HEK293 (cell line): ENCODE measurements around the gene CDH6.

ENCODE experiments used
- CTCF ChIA-PET: fragments of 350-600 bp; formaldehyde crosslinking; extraction: SDS; loops from one replicate; lab custom pipeline; 2021; ENCODE audit warnings: antibody characterized with exemption; lab: Yijun Ruan, JAX
- POLR2A ChIA-PET: fragments of 300-600 bp; formaldehyde crosslinking; extraction: SDS; loops from one replicate; lab custom pipeline; 2020; ENCODE audit warnings: antibody characterized with exemption, inconsistent platforms; lab: Yijun Ruan, JAX
- H3K27ac ChIP-seq: fragments of 200-500 bp; sonication (Bioruptor generic); 2 replicates; pipeline ENCODE4 v1.5.1; 2014; ENCODE audit warnings: low read depth, low read length, control low read depth, inconsistent platforms; ENCODE audit errors: extremely low read depth
- H3K36me3 ChIP-seq, 2 experiments: fragments of 200-500 bp in 1 of 2; sonication (Bioruptor generic) in 1 of 2; 1 replicate in 1 of 2; 2 replicates in 1 of 2; pipeline ENCODE4 v1.5.1; 2014 to 2017; ENCODE audit warnings: inconsistent platforms in 2 of 2, low read length in 2 of 2; ENCODE audit not compliant: control insufficient read depth in 2 of 2, insufficient read depth in 1 of 2
- H3K4me1 ChIP-seq: fragments of 200-500 bp; sonication (Bioruptor generic); 2 replicates; pipeline ENCODE4 v1.5.1; 2014; ENCODE audit warnings: mild to moderate bottlenecking, low read length, inconsistent platforms; ENCODE audit not compliant: control insufficient read depth, insufficient read depth
- H3K4me3 ChIP-seq: 2 replicates; pipeline ENCODE4 v1.5.1; 2011; ENCODE audit warnings: low read depth, mild to moderate bottlenecking, control low read depth, low read length, moderate library complexity
- H3K9me3 ChIP-seq: fragments of 200-500 bp; sonication (Bioruptor generic); 2 replicates; pipeline ENCODE4 v1.5.1; 2014; ENCODE audit warnings: low read depth, low read length, inconsistent platforms; ENCODE audit not compliant: control insufficient read depth, insufficient read depth
- GLI4 ChIP-seq: fragments of 450-650 bp; formaldehyde crosslinking; IDR thresholded peaks from 2 replicates; pipeline ENCODE4 v1.5.1; 2016; ENCODE audit warnings: missing biosample characterization, missing genetic modification characterization
- MEIS1 ChIP-seq: sonication (generic); formaldehyde crosslinking; IDR thresholded peaks from 2 replicates; pipeline ENCODE4 v1.8.1; 2022; ENCODE audit warnings: missing genetic modification reagents, mild to moderate bottlenecking, borderline replicate concordance
- WT1 ChIP-seq: fragments of 450-650 bp; formaldehyde crosslinking; IDR thresholded peaks from 2 replicates; pipeline ENCODE4 v1.5.1; 2016; ENCODE audit warnings: missing biosample characterization, missing genetic modification characterization
- ZBTB7A ChIP-seq: fragments of 450-650 bp; formaldehyde crosslinking; IDR thresholded peaks from 2 replicates; pipeline ENCODE4 v1.5.1; 2016; ENCODE audit warnings: low read depth, missing biosample characterization, missing genetic modification characterization
- ZFP41 ChIP-seq: fragments of 450-650 bp; formaldehyde crosslinking; IDR thresholded peaks from 2 replicates; pipeline ENCODE4 v1.5.1; 2016; ENCODE audit warnings: missing biosample characterization, missing genetic modification characterization, borderline replicate concordance
- ZNF138 ChIP-seq: fragments of 450-650 bp; formaldehyde crosslinking; IDR thresholded peaks from 2 replicates; pipeline ENCODE4 v1.5.1; 2016; ENCODE audit warnings: missing biosample characterization, missing genetic modification characterization, borderline replicate concordance
- ZNF155 ChIP-seq: fragments of 450-650 bp; formaldehyde crosslinking; IDR thresholded peaks from 2 replicates; pipeline ENCODE4 v1.5.1; 2016; ENCODE audit warnings: missing biosample characterization, missing genetic modification characterization
- ZNF16 ChIP-seq: fragments of 450-650 bp; formaldehyde crosslinking; IDR thresholded peaks from 2 replicates; pipeline ENCODE4 v1.5.1; 2016; ENCODE audit warnings: low read depth, missing biosample characterization, missing genetic modification characterization
- ZNF175 ChIP-seq: fragments of 450-650 bp; formaldehyde crosslinking; IDR thresholded peaks from 2 replicates; pipeline ENCODE4 v1.5.1; 2016; ENCODE audit warnings: missing biosample characterization, missing genetic modification characterization
- ZNF184 ChIP-seq: fragments of 450-650 bp; IDR thresholded peaks from 2 replicates; pipeline ENCODE4 v1.5.1; 2018; ENCODE audit warnings: missing biosample characterization, mild to moderate bottlenecking, missing genetic modification characterization
- ZNF221 ChIP-seq: fragments of 450-650 bp; formaldehyde crosslinking; IDR thresholded peaks from 2 replicates; pipeline ENCODE4 v1.5.1; 2017; ENCODE audit warnings: missing biosample characterization, missing genetic modification characterization, borderline replicate concordance
- ZNF24 ChIP-seq: fragments of 450-650 bp; formaldehyde crosslinking; IDR thresholded peaks from 2 replicates; pipeline ENCODE4 v1.5.1; 2016; ENCODE audit warnings: missing biosample characterization, missing genetic modification characterization
- ZNF426 ChIP-seq: fragments of 450-650 bp; formaldehyde crosslinking; IDR thresholded peaks from 2 replicates; pipeline ENCODE4 v1.5.1; 2017; ENCODE audit warnings: missing biosample characterization, missing genetic modification characterization, mild to moderate bottlenecking, inconsistent platforms, moderate library complexity
- ZNF521 ChIP-seq: fragments of 450-650 bp; formaldehyde crosslinking; IDR thresholded peaks from 2 replicates; pipeline ENCODE4 v1.5.1; 2017; ENCODE audit warnings: missing biosample characterization, mild to moderate bottlenecking, missing genetic modification characterization
- ZNF529 ChIP-seq: fragments of 450-650 bp; formaldehyde crosslinking; IDR thresholded peaks from 2 replicates; pipeline ENCODE4 v1.5.1; 2017; ENCODE audit warnings: missing genetic modification characterization, missing biosample characterization; ENCODE audit not compliant: insufficient replicate concordance
- ZNF544 ChIP-seq: fragments of 450-650 bp; formaldehyde crosslinking; IDR thresholded peaks from 2 replicates; pipeline ENCODE4 v1.5.0; 2017; ENCODE audit warnings: missing biosample characterization, missing genetic modification characterization
- ZNF558 ChIP-seq: fragments of 450-650 bp; formaldehyde crosslinking; IDR thresholded peaks from 2 replicates; pipeline ENCODE4 v1.5.1; 2016; ENCODE audit warnings: missing biosample characterization, missing genetic modification characterization
- ZNF596 ChIP-seq: fragments of 450-650 bp; IDR thresholded peaks from 2 replicates; pipeline ENCODE4 v1.5.0; 2018; ENCODE audit warnings: missing biosample characterization, mild to moderate bottlenecking, missing genetic modification characterization, moderate library complexity
- ZNF677 ChIP-seq: fragments of 450-650 bp; IDR thresholded peaks from 2 replicates; pipeline ENCODE4 v1.5.0; 2018; ENCODE audit warnings: missing biosample characterization, mild to moderate bottlenecking, missing genetic modification characterization, moderate library complexity
- ZNF768 ChIP-seq: fragments of 450-650 bp; formaldehyde crosslinking; IDR thresholded peaks from 2 replicates; pipeline ENCODE4 v1.5.1; 2018; ENCODE audit warnings: missing biosample characterization, mild to moderate bottlenecking, missing genetic modification characterization
- ZSCAN30 ChIP-seq: fragments of 450-650 bp; IDR thresholded peaks from 2 replicates; pipeline ENCODE4 v1.5.1; 2018; ENCODE audit warnings: missing biosample characterization, mild to moderate bottlenecking, missing genetic modification characterization, moderate library complexity
- ZXDB ChIP-seq: fragments of 450-650 bp; formaldehyde crosslinking; IDR thresholded peaks from 2 replicates; pipeline ENCODE4 v1.5.1; 2016; ENCODE audit warnings: missing biosample characterization, missing genetic modification characterization
- TF ChIP-seq, protein P1 (sequence below): fragments of 450-650 bp; formaldehyde crosslinking; optimal IDR thresholded peaks from 2 replicates; pipeline ENCODE3; 2016; ENCODE audit warnings: missing biosample characterization, mild to moderate bottlenecking, missing genetic modification characterization
- TF ChIP-seq, protein P2 (sequence below): fragments of 450-650 bp; formaldehyde crosslinking; IDR thresholded peaks from 2 replicates; pipeline ENCODE4 v1.5.1; 2016; ENCODE audit warnings: missing biosample characterization, missing genetic modification characterization
- TF ChIP-seq, protein P3 (sequence below): fragments of 450-650 bp; formaldehyde crosslinking; IDR thresholded peaks from 2 replicates; pipeline ENCODE4 v1.5.1; 2016; ENCODE audit warnings: missing biosample characterization, missing genetic modification characterization

Gene CDH6

DNA sequence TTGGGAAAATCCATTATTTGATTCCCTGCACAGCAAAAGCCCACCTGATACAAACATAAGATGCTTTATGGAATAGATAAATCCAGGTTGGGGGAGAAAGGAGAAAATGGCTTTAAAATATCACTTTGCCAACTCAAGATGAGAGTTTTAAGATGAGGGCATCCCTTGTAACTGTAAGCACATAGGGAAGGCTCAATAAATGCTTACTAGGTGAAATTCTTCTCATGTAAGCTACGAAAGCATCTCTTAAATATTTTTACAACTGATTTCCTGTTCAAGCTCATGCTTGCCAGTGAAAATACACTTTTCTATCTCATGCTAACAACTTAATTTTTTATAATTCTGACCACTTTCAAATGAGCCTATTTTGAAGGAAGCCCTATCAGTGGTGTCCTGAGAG is 11.5 kb downstream of the CDH6 start (continued):
- TF ChIP-seq ZNF596 (tag by site-specific recombination) (no peak), ZNF768 (tag by site-specific recombination) (no peak), ZNF175 (no peak), ZNF521 (tag by site-specific recombination) (no peak), ZNF138 (no peak), WT1 (no peak), ZNF24 (no peak), GLI4 (no peak), ZBTB7A (tag by site-specific recombination) (no peak)
- TF ChIP-seq, protein P1, sequence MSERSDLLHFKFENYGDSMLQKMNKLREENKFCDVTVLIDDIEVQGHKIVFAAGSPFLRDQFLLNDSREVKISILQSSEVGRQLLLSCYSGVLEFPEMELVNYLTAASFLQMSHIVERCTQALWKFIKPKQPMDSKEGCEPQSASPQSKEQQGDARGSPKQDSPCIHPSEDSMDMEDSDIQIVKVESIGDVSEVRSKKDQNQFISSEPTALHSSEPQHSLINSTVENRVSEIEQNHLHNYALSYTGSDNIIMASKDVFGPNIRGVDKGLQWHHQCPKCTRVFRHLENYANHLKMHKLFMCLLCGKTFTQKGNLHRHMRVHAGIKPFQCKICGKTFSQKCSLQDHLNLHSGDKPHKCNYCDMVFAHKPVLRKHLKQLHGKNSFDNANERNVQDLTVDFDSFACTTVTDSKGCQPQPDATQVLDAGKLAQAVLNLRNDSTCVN (tag by site-specific recombination): no peak
- TF ChIP-seq, all 188 proteins: peak for 0

DNA sequence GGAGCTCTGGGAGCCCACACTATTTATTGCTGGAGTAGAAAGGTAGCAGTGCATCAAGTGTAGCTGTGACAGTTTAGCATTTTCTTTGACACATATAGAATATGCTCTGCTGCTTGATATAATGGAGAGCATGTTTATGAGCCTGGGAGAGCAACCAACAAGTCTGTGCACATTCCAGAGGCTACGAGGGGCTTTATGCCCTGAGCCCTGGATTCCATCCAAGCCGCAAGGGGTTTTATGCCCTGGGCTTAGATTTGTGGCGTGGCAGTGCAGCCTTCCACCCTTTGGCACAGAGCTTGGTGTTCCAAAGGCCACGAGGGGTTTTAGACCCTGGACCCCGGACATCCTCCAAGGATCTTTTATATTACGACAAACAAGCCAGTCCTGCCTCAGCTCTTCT is 14.6 kb downstream of the CDH6 start:
- no peak overlapping the region for H3K4me3 ChIP-seq
- POLR2A ChIA-PET: no interaction called here
- no peaks in the 10 kb centered on the region for H3K9me3 ChIP-seq
- H3K27ac ChIP-seq: no peak overlapping the region
- no peaks in the 10 kb centered on the region for H3K4me1 ChIP-seq
- CTCF ChIA-PET: no interaction called here
- TF ChIP-seq ZNF677 (tag by site-specific recombination) (no peak), ZSCAN30 (tag by site-specific recombination) (no peak), ZXDB (tag by site-specific recombination) (no peak), MEIS1 (CRISPR knock-in tag) (no peak), WT1 (no peak), ZNF544 (tag by site-specific recombination) (no peak), ZBTB7A (tag by site-specific recombination) (no peak), ZNF184 (tag by site-specific recombination) (no peak), ZNF16 (tag by site-specific recombination) (no peak), ZNF426 (tag by site-specific recombination) (no peak), ZFP41 (tag by site-specific recombination) (no peak), ZNF558 (tag by site-specific recombination) (no peak), ZNF155 (no peak), ZNF221 (tag by site-specific recombination) (no peak), ZNF529 (tag by site-specific recombination) (no peak)
- TF ChIP-seq, protein P2, sequence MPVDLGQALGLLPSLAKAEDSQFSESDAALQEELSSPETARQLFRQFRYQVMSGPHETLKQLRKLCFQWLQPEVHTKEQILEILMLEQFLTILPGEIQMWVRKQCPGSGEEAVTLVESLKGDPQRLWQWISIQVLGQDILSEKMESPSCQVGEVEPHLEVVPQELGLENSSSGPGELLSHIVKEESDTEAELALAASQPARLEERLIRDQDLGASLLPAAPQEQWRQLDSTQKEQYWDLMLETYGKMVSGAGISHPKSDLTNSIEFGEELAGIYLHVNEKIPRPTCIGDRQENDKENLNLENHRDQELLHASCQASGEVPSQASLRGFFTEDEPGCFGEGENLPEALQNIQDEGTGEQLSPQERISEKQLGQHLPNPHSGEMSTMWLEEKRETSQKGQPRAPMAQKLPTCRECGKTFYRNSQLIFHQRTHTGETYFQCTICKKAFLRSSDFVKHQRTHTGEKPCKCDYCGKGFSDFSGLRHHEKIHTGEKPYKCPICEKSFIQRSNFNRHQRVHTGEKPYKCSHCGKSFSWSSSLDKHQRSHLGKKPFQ (tag by site-specific recombination): no peak
- TF ChIP-seq, protein P3, sequence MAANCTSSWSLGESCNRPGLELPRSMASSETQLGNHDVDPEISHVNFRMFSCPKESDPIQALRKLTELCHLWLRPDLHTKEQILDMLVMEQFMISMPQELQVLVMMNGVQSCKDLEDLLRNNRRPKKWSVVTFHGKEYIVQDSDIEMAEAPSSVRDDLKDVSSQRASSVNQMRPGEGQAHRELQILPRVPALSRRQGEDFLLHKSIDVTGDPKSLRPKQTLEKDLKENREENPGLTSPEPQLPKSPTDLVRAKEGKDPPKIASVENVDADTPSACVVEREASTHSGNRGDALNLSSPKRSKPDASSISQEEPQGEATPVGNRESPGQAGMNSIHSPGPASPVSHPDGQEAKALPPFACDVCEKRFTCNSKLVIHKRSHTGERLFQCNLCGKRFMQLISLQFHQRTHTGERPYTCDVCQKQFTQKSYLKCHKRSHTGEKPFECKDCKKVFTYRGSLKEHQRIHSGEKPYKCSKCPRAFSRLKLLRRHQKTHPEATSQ (tag by site-specific recombination): no peak
- TF ChIP-seq, all 188 proteins: peak for 0
- no peaks in the 10 kb centered on the region for H3K36me3 ChIP-seq
